ENCODE data around the gene B2M. TPM values are rescaled to one million over a fixed set of nuclear protein-coding genes. Genes with fewer than 3 reads are reported as not detected.

Gene B2M
- total and polyA plus RNA-seq, 10 of the 15 experiments (the other 5 are each of a cell fraction or from before 2014, with no cell fraction given), result 2,901 to 22,794 (median 8,374) TPM

DNA sequence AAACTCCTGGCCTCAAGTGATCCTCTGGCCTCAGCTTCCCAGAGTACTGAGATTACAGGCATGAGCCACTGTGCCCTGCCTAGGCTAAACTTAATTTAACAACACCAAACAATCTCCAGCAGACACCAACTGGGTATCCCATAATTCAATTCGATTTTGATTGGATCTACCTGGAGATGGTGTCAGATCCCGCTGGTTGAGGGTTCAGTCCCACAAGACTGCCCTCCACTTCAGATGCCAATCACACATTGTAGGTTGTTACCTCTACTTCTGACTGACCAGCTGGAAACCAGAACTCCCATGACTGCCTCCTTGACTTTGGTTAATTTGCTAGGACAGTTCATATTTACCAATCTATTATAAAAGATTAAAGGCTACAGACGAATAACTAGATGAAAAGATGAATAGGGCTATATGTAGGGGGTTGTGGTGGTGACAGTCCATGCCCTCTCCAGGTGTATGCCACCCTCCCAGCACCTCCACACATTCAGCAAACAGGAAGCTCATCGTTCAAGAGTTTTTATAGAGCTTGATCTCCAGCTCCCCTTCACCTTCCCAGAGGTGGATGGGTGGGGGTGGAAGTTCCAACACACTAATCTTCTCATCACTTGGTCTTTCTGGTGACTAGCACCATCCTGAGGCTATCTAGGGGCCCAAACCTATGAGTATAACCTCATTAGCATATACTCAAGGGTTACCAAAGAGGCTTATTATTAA, 9.3 kb downstream of the B2M start (continued):
- no peak for TF ChIP-seq STAT1 (conservative IDR thresholded peaks at IDR 0.05)
- TF ChIP-seq BCL3 (IDR thresholded peaks at IDR 0.05; ENCODE audit: borderline replicate concordance, insufficient read depth, low read depth, low read length, poor library complexity, severe bottlenecking), result peak; percentile 7
- TF ChIP-seq, protein P1, sequence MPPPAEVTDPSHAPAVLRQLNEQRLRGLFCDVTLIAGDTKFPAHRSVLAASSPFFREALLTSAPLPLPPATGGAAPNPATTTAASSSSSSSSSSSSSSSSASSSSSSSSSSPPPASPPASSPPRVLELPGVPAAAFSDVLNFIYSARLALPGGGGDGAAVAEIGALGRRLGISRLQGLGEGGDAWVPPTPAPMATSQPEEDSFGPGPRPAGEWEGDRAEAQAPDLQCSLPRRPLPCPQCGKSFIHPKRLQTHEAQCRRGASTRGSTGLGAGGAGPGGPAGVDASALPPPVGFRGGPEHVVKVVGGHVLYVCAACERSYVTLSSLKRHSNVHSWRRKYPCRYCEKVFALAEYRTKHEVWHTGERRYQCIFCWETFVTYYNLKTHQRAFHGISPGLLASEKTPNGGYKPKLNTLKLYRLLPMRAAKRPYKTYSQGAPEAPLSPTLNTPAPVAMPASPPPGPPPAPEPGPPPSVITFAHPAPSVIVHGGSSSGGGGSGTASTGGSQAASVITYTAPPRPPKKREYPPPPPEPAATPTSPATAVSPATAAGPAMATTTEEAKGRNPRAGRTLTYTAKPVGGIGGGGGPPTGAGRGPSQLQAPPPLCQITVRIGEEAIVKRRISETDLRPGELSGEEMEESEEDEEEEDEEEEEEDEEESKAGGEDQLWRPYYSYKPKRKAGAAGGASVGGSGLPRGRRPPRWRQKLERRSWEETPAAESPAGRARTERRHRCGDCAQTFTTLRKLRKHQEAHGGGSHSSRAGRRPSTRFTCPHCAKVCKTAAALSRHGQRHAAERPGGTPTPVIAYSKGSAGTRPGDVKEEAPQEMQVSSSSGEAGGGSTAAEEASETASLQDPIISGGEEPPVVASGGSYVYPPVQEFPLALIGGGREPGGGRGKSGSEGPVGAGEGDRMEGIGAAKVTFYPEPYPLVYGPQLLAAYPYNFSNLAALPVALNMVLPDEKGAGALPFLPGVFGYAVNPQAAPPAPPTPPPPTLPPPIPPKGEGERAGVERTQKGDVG (CRISPR knock-in tag; IDR thresholded peaks at IDR 0.05), result 0 out of 2 replicates have a peak, but pooled peaks have one; percentile 32
- no peak for TF ChIP-seq NFXL1 (IDR thresholded peaks at IDR 0.05; ENCODE audit: borderline replicate concordance)
- TF ChIP-seq NFIC (IDR thresholded peaks at IDR 0.05; ENCODE audit: low read depth, low read length), result peak; percentile 50
- TF ChIP-seq CEBPZ (IDR thresholded peaks at IDR 0.05; ENCODE audit: low read depth, low read length), result no peak
- TF ChIP-seq RAD21 (IDR thresholded peaks at IDR 0.05; ENCODE audit: insufficient read depth, low read depth, low read length), result peak; percentile 4; the same call in 1 of the 2 replicates
- no peak for TF ChIP-seq E2F4 (IDR thresholded peaks at IDR 0.05; ENCODE audit: low read depth, low read length)
- peak; percentile 33; the same call in 1 of the 2 replicates for TF ChIP-seq ATF2 (IDR thresholded peaks at IDR 0.05; ENCODE audit: low read length)
- TF ChIP-seq, protein P2, sequence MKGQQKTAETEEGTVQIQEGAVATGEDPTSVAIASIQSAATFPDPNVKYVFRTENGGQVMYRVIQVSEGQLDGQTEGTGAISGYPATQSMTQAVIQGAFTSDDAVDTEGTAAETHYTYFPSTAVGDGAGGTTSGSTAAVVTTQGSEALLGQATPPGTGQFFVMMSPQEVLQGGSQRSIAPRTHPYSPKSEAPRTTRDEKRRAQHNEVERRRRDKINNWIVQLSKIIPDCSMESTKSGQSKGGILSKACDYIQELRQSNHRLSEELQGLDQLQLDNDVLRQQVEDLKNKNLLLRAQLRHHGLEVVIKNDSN (IDR thresholded peaks at IDR 0.05; ENCODE audit: borderline replicate concordance, extremely low read length, insufficient read depth, low read depth, low read length), result no peak
- no peak for TF ChIP-seq NR2F1 (conservative IDR thresholded peaks at IDR 0.05)
- TF ChIP-seq ETV6 (conservative IDR thresholded peaks at IDR 0.05 in 1 of 2, IDR thresholded peaks at IDR 0.05 in 1 of 2; ENCODE audit: borderline replicate concordance in 1 of 2, low read depth in 1 of 2), result no peak
- no peak for TF ChIP-seq SRF (IDR thresholded peaks at IDR 0.05; ENCODE audit: low read depth in 2 of 2, low read length in 2 of 2)
